HG02981 (cell line): ENCODE data around the gene SMIM45.

Experiments used
- ATAC-seq: cut with Tn5 transposase; IDR thresholded peaks from one replicate; pipeline ENCODE4 v1.9.1; 2021; ENCODE audit warnings: mild to moderate bottlenecking, moderate library complexity; ENCODE audit not compliant: unreplicated experiment

The SMIM45 gene

DNA sequence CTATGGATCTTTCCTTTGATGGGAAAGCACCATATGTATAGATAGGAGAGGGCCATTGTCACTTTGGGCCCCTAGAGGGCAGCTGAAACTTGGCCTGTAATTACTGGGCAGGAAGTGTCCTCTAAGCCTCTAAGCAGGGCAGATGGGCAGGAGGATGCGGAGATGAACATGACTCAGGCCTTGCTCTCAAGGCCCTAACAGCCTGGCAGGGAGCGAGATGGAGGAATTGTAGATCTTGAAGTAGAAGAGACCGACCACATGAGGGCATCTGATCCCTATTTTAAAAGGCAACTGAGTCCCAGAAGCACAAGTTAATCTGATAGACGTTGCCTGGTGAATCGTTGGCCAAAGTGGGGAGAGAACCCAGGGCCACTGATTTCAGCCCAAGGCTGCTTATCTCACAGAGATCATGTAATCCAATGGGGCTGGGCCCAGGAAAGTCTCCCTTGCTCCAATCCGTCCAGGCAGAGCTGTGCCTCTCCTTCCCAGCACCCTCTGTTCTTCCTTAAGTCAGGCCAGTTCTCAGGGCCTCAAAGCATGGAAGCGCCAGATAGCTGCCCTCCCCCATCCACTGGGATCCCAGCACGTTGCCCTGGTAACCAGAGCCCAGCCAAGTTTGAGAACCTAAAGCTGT lies 14.8 kb downstream of the SMIM45 start:
- no peak for ATAC-seq

DNA sequence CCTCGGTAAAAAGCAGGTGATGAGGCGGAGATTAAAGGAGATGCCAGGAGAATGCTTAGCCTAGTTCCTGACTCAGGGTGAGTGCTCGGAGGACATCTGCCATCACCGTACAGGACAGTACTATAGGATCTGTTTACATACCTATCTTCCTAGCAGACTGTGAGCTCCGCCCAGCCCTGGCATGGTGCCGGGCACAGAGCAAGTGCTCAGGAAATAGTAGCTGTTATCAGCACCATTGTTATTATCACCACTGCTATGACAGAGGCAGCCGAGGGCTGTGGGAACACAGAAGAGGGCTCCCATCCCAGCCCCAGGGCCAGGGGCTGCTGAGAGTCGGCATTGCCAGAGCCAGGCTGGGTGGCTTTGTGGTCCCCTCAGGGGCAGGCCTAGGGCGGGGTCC lies 16.7 kb downstream of the SMIM45 start:
- ATAC-seq, result no peak

- ATAC-seq, result no peak
Observed at GRCh38 chr22:41969110-41969646, 17.2 kb downstream of the SMIM45 start, which contains the start of gene SEPTIN3. SEPTIN3 (plus strand) TSS chr22:41969443; CDS start chr22:41971493, 2,050 bp downstream.

DNA sequence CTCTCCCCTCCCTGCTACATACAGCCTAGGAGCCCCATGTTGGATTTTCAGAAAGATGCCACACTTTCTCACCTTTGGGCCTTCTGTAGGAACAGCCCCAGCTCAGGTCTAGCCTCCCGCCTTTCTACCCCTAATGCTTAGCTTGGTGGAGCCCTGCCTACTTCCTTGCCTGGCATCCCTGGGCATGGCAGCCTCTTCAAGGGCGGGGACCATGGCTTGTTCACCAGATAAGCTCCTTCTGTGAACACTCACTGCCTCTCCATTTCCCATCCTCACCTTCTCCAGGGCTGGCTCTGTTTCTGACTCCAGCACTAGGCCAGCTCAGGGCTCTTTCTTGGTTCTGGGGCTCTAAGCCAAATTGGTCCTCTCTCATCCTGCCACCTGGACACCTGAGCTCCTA lies 18.7 kb downstream of the SMIM45 start:
- ATAC-seq, result no peak

GRCh38 chr22:41971431-41971830 lies 19.5 kb downstream of the SMIM45 start:
- ATAC-seq, result no peak

DNA sequence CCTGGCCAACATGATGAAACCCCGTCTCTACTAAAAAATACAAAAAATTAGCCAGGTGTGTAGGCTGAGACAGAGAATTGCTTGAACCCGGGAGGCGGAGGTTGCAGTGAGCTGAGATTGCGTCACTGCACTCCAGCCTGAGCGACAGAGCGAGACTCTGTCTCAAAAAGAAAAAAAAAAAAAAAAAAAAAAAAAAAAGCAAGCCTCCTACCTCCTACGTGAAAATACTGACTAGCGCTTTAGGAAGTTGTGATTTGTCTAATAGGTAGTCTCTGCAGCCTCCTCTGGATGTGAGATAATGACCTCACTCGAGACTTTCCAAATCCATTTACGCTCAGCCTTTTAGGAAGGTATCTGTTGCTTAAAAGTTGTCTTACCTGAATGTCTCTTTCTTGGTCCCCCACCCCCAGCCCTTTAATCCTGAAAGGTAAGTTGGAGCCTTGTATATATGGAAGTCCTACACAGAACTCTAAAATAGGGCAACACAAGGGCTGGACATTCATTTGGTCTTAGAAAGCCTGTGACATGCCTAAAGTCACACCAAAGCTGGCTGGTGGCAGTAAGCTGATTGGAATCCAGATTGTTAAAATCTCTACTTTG lies 22.8 kb downstream of the SMIM45 start:
- ATAC-seq, result no peak

- no peak for ATAC-seq
Observed at GRCh38 chr22:41975299-41976069, 23.5 kb downstream of the SMIM45 start.

GRCh38 chr22:41976070-41976901 lies 24.3 kb downstream of the SMIM45 start:
- no peak for ATAC-seq

DNA sequence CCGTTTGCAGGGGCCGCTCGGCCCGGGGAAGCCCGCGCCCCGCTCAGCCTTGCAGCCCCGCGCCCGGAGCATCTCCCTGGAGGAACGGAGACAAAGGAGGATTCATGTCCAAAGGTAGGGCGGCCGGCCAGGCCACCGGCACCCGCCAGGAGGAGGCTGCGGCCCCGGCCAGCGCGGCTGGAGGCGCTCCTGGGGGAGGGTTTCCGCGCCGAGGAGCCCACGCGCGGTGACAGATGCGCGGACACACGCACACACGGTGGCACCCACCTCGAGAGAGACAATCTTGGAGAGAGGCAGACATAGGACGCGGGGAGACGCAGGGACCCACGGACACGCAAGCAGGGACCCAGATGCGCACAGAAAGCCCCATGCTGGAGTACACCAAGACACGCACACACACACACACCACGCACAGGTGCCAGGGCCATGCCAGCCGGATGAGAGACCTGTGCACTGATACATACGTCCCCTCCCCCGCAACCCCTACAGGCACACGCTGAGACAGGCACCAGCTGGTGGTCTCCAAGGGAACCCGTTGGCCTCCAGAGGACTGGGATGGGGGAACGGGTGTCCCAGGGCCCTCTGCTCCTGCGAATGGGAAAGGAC lies 25.1 kb downstream of the SMIM45 start:
- no peak for ATAC-seq

DNA sequence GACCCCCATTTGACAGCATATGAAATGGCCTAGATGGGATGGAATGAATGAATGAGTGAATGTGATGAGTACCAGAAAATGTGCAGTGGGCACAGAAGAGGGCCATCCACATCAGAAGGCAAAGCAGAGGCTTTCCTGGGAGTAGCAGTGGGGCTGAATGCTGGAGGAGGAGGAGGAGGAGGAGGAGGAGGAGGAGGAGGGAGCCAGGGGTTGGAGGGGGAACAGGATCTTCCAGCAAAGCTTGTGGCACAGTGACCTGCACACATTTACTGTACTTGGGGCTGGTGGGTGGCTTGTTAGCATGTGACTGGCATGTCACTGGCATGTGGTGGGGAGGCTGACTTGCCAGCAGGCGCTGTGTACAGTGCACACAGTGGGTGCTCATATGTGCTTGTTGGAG lies 26.8 kb downstream of the SMIM45 start:
- ATAC-seq, result no peak

DNA sequence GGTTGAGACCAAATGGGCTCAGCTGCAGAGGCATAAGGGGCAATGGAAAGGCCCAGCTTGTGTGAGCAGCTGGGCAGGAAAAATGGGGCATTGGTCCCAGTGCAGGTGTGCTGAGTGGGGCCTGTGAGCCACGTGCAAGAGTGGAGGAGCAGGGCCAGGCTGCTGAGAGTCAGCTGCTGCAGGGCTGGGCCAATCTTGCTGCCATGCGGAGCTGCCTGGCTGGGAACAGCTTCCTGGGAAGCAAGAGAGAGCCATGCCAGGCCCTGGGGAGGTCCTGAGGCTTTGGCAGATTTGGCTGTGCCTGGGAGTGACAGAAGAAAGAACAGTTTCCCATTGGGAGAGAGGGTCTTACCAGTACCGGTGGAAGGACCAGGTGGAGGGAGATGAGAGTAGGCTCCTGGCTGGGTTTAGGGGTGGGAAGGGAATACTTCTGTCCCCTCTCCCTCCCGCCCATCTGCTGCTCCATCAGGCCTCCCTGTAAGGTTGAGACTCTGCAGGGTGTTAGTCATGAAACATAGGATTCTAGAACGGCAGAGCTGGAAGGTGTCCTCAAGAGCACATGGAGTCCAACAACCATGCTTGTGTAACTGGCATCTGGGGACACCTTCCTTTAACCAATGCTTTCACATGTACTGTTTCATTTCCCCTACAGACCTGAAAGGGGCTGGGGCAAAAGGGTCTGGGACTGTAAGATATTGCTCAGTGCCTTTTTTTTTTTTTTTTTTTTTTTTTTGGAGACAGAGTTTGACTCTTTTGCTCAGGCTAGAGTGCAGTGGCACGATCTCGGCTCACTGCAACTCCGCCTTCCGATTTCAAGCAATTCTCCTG lies 27.7 kb downstream of the SMIM45 start:
- ATAC-seq, result no peak

GRCh38 chr22:41982865-41983264 lies 30.9 kb downstream of the SMIM45 start:
- ATAC-seq, result no peak

DNA sequence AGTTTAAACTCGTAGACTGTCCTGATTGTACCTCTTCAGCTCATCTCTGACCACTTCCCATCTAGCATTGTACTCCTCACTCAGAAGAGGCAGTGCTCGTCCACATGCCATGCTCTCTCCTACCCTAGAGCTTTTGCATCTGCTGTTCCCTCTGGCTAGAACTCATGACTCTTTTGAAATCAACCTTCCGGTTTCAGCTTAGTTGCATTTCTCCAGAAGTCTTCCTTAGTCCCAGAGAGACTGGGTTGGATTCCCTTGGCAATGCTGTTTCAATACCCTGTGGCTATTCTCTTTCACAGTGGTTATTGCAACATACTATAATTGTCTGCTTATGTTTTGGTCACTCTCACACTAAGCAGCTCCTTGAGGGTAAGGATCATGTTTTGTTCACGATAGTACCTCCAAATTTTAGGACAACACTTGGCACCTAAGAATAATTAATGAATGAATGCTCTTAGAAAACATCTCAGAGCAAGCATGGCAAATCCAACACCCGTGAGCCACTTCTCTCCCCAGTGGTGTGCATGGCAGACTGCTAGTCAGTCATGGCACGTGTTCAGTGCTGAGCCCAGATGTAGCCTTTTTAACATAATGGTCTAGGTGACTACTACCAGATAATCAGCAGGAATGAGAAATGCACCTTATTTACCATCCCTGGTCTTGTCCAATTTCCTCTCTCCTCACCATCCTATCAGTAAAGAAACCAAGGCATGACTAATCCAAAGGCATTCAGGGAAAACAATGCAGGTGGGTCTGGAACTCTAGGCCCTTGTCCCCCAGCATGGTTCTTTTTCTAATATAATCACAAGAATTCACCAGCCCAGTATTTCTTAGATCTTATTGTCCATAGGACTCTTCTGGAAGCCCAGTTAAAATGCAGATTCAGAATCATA lies 31.8 kb downstream of the SMIM45 start:
- no peak for ATAC-seq

- ATAC-seq, result no peak
Observed at GRCh38 chr22:41987276-41987675, 35.3 kb downstream of the SMIM45 start.

- ATAC-seq, result no peak
Observed at GRCh38 chr22:41989246-41989645, 37.3 kb downstream of the SMIM45 start.

- ATAC-seq, result no peak
Observed at GRCh38 chr22:41991111-41991510, 39.2 kb downstream of the SMIM45 start.

GRCh38 chr22:41992496-41992895 lies 40.5 kb downstream of the SMIM45 start:
- no peak for ATAC-seq

DNA sequence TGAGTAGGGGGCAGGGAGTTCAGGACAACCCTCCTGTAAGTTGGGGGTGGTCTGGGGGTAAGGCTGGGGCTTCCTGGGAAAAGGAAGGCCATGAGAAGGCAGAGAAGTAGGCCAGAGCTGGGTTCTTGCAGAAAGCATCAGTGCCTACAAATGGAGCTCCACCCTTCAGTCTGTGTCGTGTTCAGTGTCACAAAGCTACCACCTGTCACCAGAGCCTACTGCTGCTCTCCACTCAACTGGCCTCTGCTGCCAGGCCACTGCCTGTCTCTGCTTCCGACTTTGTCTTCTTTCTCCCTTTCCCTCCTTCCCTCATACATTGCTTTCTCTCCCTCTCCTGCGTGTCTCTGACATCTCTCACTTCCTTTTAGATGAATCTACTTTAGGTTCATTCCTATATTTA lies 43.3 kb downstream of the SMIM45 start:
- no peak for ATAC-seq

DNA sequence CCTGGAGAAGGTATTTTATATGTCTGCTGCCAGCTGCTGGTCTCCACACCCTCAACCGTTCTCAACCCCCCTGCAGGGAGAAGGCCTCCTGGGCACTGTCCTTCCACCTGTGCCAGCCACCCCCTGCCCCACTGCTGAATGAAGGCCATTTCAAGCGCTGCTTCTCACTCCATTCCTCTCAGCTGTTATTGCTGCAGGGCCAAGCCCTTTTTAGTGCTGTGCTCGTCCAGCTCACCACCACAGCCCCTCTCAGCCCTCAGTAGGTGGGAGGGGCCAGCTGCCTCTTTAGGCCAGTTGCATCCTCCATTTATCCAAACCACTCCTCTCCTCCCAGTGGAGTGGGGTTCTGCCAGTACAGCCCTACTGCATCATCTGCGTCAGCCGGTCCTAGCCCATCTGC lies 44.9 kb downstream of the SMIM45 start:
- ATAC-seq, result no peak
